Omental fat pad (tissue), 4 donors: ENCODE results near the gene PDLIM7. TPM values are rescaled to one million over a fixed set of nuclear protein-coding genes. Genes with fewer than 3 reads are reported as not detected.

ENCODE experiments used
- ATAC-seq: fragments of 150-250 bp; one replicate; pipeline ENCODE4 v1.9.1; 2016; ENCODE audit warnings: mild to moderate bottlenecking, moderate library complexity; ENCODE audit not compliant: low FRiP score
- DNase-seq: peaks from one replicate; pipeline ENCODE4 v3.0.0-alpha.2; 2019; ENCODE audit warnings: low spot score
- total RNA-seq, 4 donors: library from RNA; depleted of rRNA; stranded (reverse); fragments of >200 nt; gene quantifications; one replicate each; pipeline ENCODE4 v1.1.0, GENCODE V29; 2016
- TF ChIP-seq, protein P1 (sequence below), 3 donors: fragments of 450-650 bp; IDR thresholded peaks; one replicate each; pipeline ENCODE4 v1.5.1; 2016 to 2017; ENCODE audit warnings: antibody characterized with exemption in 3 of 3, mild to moderate bottlenecking in 3 of 3, moderate library complexity in 2 of 3

PDLIM7 gene
- total RNA-seq, 4 donors from 2014 or later = 20.0 to 63.2 (median 34.2) TPM

DNA sequence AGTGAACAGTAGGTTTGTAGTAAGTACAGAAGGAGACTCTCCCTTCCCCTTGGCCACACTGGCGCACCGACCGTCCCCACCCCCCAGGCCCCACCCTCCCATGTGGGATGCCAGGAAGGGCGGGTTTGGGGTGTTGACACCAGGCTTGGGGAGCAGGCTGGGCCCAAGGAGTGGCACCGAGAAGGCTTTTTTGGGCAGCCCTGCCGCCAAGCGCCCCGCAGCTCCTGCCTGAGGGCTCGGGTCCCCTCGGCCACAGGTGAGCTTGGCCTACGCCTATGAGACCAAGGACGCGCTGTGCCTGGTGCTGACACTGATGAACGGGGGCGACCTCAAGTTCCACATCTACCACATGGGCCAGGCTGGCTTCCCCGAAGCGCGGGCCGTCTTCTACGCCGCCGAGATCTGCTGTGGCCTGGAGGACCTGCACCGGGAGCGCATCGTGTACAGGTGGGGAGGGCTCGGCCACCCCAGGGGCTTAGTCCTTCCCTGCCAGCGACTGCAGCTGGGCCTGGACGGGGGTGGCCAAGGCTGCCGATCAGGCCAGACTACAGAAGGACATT, 63.7 kb downstream of the PDLIM7 start:
- TF ChIP-seq, protein P1, sequence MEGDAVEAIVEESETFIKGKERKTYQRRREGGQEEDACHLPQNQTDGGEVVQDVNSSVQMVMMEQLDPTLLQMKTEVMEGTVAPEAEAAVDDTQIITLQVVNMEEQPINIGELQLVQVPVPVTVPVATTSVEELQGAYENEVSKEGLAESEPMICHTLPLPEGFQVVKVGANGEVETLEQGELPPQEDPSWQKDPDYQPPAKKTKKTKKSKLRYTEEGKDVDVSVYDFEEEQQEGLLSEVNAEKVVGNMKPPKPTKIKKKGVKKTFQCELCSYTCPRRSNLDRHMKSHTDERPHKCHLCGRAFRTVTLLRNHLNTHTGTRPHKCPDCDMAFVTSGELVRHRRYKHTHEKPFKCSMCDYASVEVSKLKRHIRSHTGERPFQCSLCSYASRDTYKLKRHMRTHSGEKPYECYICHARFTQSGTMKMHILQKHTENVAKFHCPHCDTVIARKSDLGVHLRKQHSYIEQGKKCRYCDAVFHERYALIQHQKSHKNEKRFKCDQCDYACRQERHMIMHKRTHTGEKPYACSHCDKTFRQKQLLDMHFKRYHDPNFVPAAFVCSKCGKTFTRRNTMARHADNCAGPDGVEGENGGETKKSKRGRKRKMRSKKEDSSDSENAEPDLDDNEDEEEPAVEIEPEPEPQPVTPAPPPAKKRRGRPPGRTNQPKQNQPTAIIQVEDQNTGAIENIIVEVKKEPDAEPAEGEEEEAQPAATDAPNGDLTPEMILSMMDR (IDR thresholded peaks at IDR 0.05) = no peak

More for the DNA sequence above, 63.7 kb downstream of the PDLIM7 start:
- ATAC-seq = no peak
- DNase-seq = no peak

Other genes with a start within 250 kb of the PDLIM7 start
- 10 to 100 TPM; 18.9 to 38.9 (median 23.8) TPM for gene RAB24, start 193.9 kb downstream of the PDLIM7 start, total RNA-seq
- gene PRELID1, start 193.8 kb downstream of the PDLIM7 start, total RNA-seq = 100 to 1,000 TPM in 1 of 4 donors, 10 to 100 TPM in 3; 51.9 to 102 (median 67.5) TPM
- 10 to 100 TPM in 1 of 4 donors, 1 to 10 TPM in 3; 3.5 to 26.8 (median 4.8) TPM for gene MXD3, start 185.7 kb downstream of the PDLIM7 start, total RNA-seq
- 100 to 1,000 TPM; 129 to 164 (median 144) TPM for gene LMAN2, start 145.9 kb downstream of the PDLIM7 start, total RNA-seq
- 10 to 100 TPM in 1 of 4 donors, 1 to 10 TPM in 3; 7.1 to 25.1 (median 8.2) TPM for gene RGS14, start 139.7 kb downstream of the PDLIM7 start, total RNA-seq
- gene SLC34A1, start 113.2 kb downstream of the PDLIM7 start, total RNA-seq = not detected
- not detected for gene PFN3, start 96.9 kb downstream of the PDLIM7 start, total RNA-seq
- 1 to 10 TPM in 1 of 4 donors, under 1 TPM in 3; 0.38 to 3.0 (median 0.63) TPM for gene F12, start 88.0 kb downstream of the PDLIM7 start, total RNA-seq
- gene GRK6, start 70.9 kb downstream of the PDLIM7 start, total RNA-seq = 10 to 100 TPM; 16.1 to 45.5 (median 27.2) TPM
- 1 to 10 TPM in 3 of 4 donors, not detected in 1; 1.6 to 2.8 (median 2.1) TPM for gene PRR7, start 50.8 kb downstream of the PDLIM7 start, total RNA-seq
- gene DBN1, start 24.0 kb downstream of the PDLIM7 start, total RNA-seq = 10 to 100 TPM; 33.5 to 78.5 (median 38.3) TPM
- gene DOK3, start 12.2 kb upstream of the PDLIM7 start, total RNA-seq = 10 to 100 TPM in 3 of 4 donors, 1 to 10 TPM in 1; 7.4 to 41.0 (median 16.3) TPM
- 10 to 100 TPM; 66.2 to 93.7 (median 73.6) TPM for gene DDX41, start 19.4 kb upstream of the PDLIM7 start, total RNA-seq
- gene FAM193B, start 57.0 kb upstream of the PDLIM7 start, total RNA-seq = 10 to 100 TPM; 43.3 to 92.5 (median 50.9) TPM
- gene TMED9, start 94.6 kb upstream of the PDLIM7 start, total RNA-seq = 100 to 1,000 TPM in 3 of 4 donors, 10 to 100 TPM in 1; 81.0 to 129 (median 105) TPM
- 10 to 100 TPM; 19.5 to 46.4 (median 25.8) TPM for gene B4GALT7, start 102.5 kb upstream of the PDLIM7 start, total RNA-seq